ENCODE measurements around the gene ZNF778.
A peak's percentile ranks its signal among the peaks of the same experiment; 100 is the strongest.
"Not testable (repeated sequence)": the region's sequence is repeated elsewhere in the genome, so short reads cannot be mapped to it uniquely, and the experiment has no call there.

The ZNF778 gene

GRCh38 chr16:89179656-89180315 is 37.7 kb upstream of the ZNF778 start:
- no peak for DNase-seq

- no peak for DNase-seq
Observed at GRCh38 chr16:89183463-89183862, 34.0 kb upstream of the ZNF778 start.

- DNase-seq = no peak
Observed at GRCh38 chr16:89183975-89184676, 33.4 kb upstream of the ZNF778 start.

GRCh38 chr16:89184677-89184932 is 32.9 kb upstream of the ZNF778 start:
- no peak for DNase-seq

- no peak for DNase-seq
Observed at GRCh38 chr16:89184933-89185794, 32.3 kb upstream of the ZNF778 start.

- DNase-seq = not testable (repeated sequence)
Observed at GRCh38 chr16:89185887-89186592, 31.5 kb upstream of the ZNF778 start.

GRCh38 chr16:89186593-89187031 is 30.9 kb upstream of the ZNF778 start:
- not testable (repeated sequence) for DNase-seq

- DNase-seq = no peak
Observed at GRCh38 chr16:89187032-89187769, 30.3 kb upstream of the ZNF778 start.

GRCh38 chr16:89187770-89188392 is 29.6 kb upstream of the ZNF778 start:
- no peak for DNase-seq

GRCh38 chr16:89188471-89189357 is 28.8 kb upstream of the ZNF778 start:
- DNase-seq = not testable (repeated sequence)

GRCh38 chr16:89189358-89190025 is 28.0 kb upstream of the ZNF778 start:
- no peak for DNase-seq

- no peak for DNase-seq
Observed at GRCh38 chr16:89190150-89190958, 27.1 kb upstream of the ZNF778 start.

- DNase-seq = no peak
Observed at GRCh38 chr16:89191033-89191900, 26.2 kb upstream of the ZNF778 start.

GRCh38 chr16:89191901-89192185 is 25.7 kb upstream of the ZNF778 start:
- no peak for DNase-seq

GRCh38 chr16:89192186-89192955 is 25.1 kb upstream of the ZNF778 start:
- DNase-seq = peak in 17 of 56 donors; percentile 4 to 69 (median 44)

- peak in 2 of 56 donors; percentile 21 to 54 for DNase-seq
Observed at GRCh38 chr16:89192956-89193575, 24.4 kb upstream of the ZNF778 start.
